ENCODE results near the gene C1QA.
A peak's percentile ranks its signal among the peaks of the same experiment; 100 is the strongest.

The C1QA gene

GRCh38 chr1:22636353-22636752 lies at the start of gene C1QA:
TSS of gene C1QA (plus strand) at chr1:22636628. CDS start at chr1:22637617, 989 bp downstream.
- DNase-seq = no peak

GRCh38 chr1:22587247-22587646 lies 49.2 kb upstream of the C1QA start:
- DNase-seq = no peak

GRCh38 chr1:22588899-22589422 lies 47.5 kb upstream of the C1QA start:
- DNase-seq = no peak

DNA sequence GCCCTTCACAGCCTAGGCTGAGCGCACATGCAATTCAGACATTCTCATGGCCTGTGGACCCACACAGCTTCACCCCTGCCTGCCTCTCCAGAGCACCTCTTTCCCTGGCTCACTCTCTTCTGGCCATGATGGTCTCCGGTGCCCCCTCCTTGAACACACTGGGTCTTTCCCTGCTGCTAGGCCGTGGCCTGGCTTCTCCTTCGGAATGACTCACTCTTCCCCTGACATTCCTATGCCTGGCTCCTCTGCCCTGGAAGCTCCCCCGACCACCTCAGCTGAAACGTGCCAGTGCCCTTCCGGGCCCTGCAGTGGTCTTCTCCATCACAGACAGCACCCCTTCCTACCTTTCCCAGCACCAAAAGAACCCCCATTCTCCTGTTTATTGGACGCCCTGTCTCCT lies 44.9 kb upstream of the C1QA start:
- DNase-seq = no peak

GRCh38 chr1:22592051-22592450 lies 44.4 kb upstream of the C1QA start:
- DNase-seq = no peak

DNA sequence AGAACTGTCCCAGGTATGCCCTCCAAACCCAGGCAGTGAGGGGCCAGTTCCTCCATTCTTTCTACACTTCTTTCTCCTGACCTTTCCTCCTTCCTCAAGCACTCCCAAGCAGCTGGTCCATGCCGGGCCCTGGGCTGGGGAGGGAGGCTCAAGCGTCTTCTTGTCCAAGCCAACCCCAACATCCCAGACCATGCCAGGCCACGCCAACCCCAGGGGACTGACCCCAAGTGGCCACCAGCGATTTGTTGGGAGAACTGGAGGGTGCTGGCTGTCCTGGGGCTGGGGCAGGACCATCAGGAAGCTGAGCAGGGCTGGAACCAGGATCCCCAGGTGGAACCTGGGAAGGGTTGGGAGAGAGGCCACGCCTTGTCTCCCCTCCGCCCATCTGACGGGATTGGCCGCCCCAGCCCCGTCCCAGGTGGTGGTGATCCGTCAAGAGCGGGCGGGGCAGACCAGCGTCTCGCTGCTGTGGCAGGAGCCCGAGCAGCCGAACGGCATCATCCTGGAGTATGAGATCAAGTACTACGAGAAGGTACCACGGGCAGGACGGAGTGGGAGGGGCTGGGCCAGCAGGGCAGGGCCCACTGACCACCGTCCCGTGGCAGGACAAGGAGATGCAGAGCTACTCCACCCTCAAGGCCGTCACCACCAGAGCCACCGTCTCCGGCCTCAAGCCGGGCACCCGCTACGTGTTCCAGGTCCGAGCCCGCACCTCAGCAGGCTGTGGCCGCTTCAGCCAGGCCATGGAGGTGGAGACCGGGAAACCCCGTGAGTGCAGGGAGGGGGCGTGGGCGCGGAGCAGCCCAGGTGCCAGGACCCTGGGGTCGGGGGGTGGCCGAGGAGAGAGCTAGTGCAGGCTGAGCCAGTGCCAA lies 43.3 kb upstream of the C1QA start:
- no peak for DNase-seq

GRCh38 chr1:22594396-22594795 lies 42.0 kb upstream of the C1QA start:
- no peak for DNase-seq

- no peak for DNase-seq
Measured at GRCh38 chr1:22595108-22595507, 41.3 kb upstream of the C1QA start.

GRCh38 chr1:22597301-22597965 lies 39.0 kb upstream of the C1QA start:
- DNase-seq = no peak

- DNase-seq = no peak
Measured at GRCh38 chr1:22597996-22598395, 38.4 kb upstream of the C1QA start.

GRCh38 chr1:22598736-22599135 lies 37.7 kb upstream of the C1QA start:
- no peak for DNase-seq

- DNase-seq = no peak
Measured at GRCh38 chr1:22600071-22600816, 36.2 kb upstream of the C1QA start.

DNA sequence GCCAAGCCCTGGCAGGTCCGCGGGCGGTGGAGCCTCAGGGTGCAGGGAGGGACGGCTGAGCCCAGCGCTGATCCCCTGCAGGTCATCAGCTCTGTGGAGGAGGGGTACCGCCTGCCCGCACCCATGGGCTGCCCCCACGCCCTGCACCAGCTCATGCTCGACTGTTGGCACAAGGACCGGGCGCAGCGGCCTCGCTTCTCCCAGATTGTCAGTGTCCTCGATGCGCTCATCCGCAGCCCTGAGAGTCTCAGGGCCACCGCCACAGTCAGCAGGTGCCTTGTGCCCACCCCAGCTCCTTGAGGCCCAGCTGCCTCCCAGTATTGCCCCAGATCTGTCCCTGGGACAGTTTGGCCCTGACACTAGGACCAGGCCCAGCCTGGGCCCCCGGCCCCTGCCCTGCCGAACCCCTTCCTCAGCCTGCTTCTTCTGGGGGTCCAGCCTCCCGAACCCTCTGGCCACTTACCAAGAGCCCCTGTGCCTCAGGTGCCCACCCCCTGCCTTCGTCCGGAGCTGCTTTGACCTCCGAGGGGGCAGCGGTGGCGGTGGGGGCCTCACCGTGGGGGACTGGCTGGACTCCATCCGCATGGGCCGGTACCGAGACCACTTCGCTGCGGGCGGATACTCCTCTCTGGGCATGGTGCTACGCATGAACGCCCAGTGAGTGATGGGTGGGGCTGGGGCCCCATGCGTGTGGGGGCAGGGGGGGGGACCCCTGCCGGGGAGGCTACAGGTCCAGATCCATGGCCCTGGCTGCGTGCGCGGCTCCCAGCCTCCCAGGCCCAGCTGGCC lies 35.4 kb upstream of the C1QA start:
- no peak for DNase-seq

GRCh38 chr1:22601610-22602009 lies 34.8 kb upstream of the C1QA start:
- DNase-seq = no peak

GRCh38 chr1:22602060-22602740 lies 34.2 kb upstream of the C1QA start:
- DNase-seq = no peak

GRCh38 chr1:22606161-22606560 lies 30.3 kb upstream of the C1QA start:
- no peak for DNase-seq

GRCh38 chr1:22607154-22607553 lies 29.3 kb upstream of the C1QA start:
- DNase-seq = no peak

GRCh38 chr1:22608361-22608760 lies 28.1 kb upstream of the C1QA start:
- no peak for DNase-seq

DNA sequence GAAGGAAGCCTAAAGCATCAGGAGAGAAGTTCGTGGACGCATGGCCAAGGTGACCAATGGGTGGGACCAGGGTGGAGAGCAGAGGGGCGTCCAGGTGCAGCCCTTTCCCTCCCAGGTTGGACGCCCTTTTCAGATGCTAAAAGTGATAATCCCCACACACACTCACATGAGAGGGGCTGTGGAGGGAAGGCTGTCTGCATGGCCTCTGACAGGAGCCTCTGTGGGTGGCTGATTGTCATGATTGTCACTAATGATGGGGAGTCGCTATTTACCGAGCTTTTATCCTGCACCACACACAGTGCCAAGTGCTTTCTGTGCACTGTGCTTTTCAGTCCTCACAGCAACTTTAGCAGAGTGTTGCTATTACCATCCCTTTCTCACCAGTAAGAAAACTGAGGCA lies 27.1 kb upstream of the C1QA start:
- peak; percentile 33 for DNase-seq

GRCh38 chr1:22611530-22611947 lies 24.9 kb upstream of the C1QA start:
- no peak for DNase-seq

GRCh38 chr1:22612671-22613571 lies 23.5 kb upstream of the C1QA start:
- peak; percentile 6 for DNase-seq

Measured in NCI-H748 treated with DMSO at 0.1 percent for 48 hours (cell line).